ENCODE results near the gene GET4. TPM values are rescaled to one million over a fixed set of nuclear protein-coding genes. Genes with fewer than 3 reads are reported as not detected.

The GET4 gene
- total and polyA plus RNA-seq, 10 of the 15 experiments (the other 5 are each of a cell fraction or from before 2014, with no cell fraction given): 0.66 to 73.8 (median 34.0) TPM

GRCh38 chr7:830069-830468 is 46.3 kb upstream of the GET4 start:
- ChIA-PET RAD21 (ENCODE audit: unreplicated experiment) (no interaction called here), POLR2A (interaction anchor here (6.4 kb wide), 1 partner anchor 12 kb away, joined by 34 read pairs; no protein-coding TSS in a partner anchor), CTCF (no interaction called here), SMC1A (ENCODE audit: uncharacterized antibody, unreplicated experiment) (no interaction called here)
- peaks cover 27% of the 10 kb centered on the region for H3K4me1 ChIP-seq (ENCODE audit: control insufficient read depth, insufficient read depth, low read length)
- FAIRE-seq (no peak), ATAC-seq (no peak), DNase-seq (ENCODE audit: low read depth, low spot score) (no peak)
- H3K4me2 ChIP-seq (ENCODE audit: control insufficient read depth, insufficient read depth): peak overlapping the region; percentile 31; the same call in 1 of the 2 replicates
- H3K9me3 ChIP-seq (replicated peaks; ENCODE audit: control insufficient read depth, insufficient read depth, low read length): no peaks in the 10 kb centered on the region
- H4K20me1 ChIP-seq (ENCODE audit: control insufficient read depth, insufficient read depth): no peaks in the 10 kb centered on the region; the same call in 1 of the 2 replicates
- peaks cover 58% of the 10 kb centered on the region for H3K79me2 ChIP-seq (ENCODE audit: control insufficient read depth, insufficient read depth, low read length)
- H3K27me3 ChIP-seq (replicated peaks in 1 of 2; ENCODE audit: control insufficient read depth in 2 of 2, insufficient read depth in 2 of 2, low read length in 1 of 2): no peaks in the 10 kb centered on the region
- no peak overlapping the region for H3K9ac ChIP-seq (ENCODE audit: control insufficient read depth, insufficient read depth, low read length)
- 72% methylated on average over 12 of the region's 12 CpGs for WGBS (ENCODE audit: insufficient coverage, insufficient replicate concordance, low lambda C conversion rate, missing lambda C conversion rate)
- intact Hi-C loops (cut with micrococcal nuclease; ENCODE audit: unreplicated experiment): no loop called here
- TF ChIP-seq POLR2AphosphoS5 (IDR thresholded peaks at IDR 0.05; ENCODE audit: low read length): no peak
- no peak for TF ChIP-seq RCOR1 (conservative IDR thresholded peaks at IDR 0.05; ENCODE audit: low read depth, low read length)
- TF ChIP-seq HDAC6 (IDR thresholded peaks at IDR 0.05; ENCODE audit: unreplicated experiment): no peak
- no peak for TF ChIP-seq CREB1 (IDR thresholded peaks at IDR 0.05; ENCODE audit: low read depth)
- TF ChIP-seq NR2F1 (conservative IDR thresholded peaks at IDR 0.05): no peak
- no peak for TF ChIP-seq IKZF2 (IDR thresholded peaks at IDR 0.05)
- TF ChIP-seq, protein P1, sequence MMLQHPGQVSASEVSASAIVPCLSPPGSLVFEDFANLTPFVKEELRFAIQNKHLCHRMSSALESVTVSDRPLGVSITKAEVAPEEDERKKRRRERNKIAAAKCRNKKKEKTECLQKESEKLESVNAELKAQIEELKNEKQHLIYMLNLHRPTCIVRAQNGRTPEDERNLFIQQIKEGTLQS (IDR thresholded peaks at IDR 0.05; ENCODE audit: borderline replicate concordance, extremely low read depth, low read depth, low read length): no peak
- TF ChIP-seq REST (IDR thresholded peaks at IDR 0.05; ENCODE audit: low read depth, low read length): no peak
- TF ChIP-seq SP1 (IDR thresholded peaks at IDR 0.05; ENCODE audit: low read depth, low read length): no peak
- H2AFZ ChIP-seq (ENCODE audit: control insufficient read depth, low read depth, low read length): no peak overlapping the region
- H3K36me3 ChIP-seq (ENCODE audit: control insufficient read depth in 2 of 2, insufficient read depth in 2 of 2, low read length in 1 of 2): peaks cover 5 to 11% of the 10 kb centered on the region in 2 experiments
- H3K27ac ChIP-seq (ENCODE audit: control insufficient read depth, insufficient read depth): peak overlapping the region; percentile 77
- H3K4me3 ChIP-seq: no peak overlapping the region
- BruUV-seq (replicated peaks): no TSS peak
- in situ Hi-C loops (cut with MboI): no loop called here
